ENCODE data around the gene ANKRD13D.
"Not testable (repeated sequence)": the region's sequence is repeated elsewhere in the genome, so short reads cannot be mapped to it uniquely, and the experiment has no call there.

DNA sequence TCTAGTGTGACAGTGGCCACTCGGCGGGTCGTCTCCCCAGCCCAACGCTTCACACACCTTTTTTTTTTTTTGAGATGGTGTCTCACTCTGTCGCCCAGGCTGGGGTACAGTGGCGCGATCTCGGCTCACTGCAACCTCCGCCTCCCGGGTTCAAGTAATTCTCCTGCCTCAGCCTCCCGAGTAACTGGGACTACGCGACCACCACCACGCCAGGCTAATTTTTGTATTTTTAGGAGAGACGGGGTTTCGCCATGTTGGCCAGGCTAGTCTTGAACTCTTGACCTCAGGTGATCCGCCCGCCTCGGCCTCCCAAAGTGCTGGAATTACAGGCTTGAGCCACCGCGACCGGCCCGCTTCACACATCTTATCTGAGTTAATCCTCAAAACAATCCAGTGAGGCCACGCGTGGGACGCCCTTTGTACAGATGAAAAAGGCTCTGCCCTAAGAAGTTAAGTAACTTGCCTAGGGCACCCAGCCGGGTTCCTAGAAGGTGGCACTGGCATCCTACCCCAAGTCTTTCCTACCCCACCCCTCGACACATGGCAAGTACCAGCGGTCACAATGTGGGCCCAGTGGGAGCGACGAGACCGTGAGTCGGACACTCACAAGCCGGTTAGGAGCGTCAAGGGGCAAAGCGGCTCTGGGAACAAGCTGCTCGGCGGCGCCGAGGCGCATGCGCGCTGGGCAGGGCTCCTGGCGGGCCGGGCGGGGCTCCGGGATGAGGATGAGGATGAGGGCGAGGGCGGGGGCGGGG lies 28.0 kb upstream of the ANKRD13D start:
- TF ChIP-seq CTCF, POLR2A (IDR thresholded peaks at IDR 0.05): not testable (repeated sequence)

All from transverse colon (tissue), 3 donors.